Measurements from ENCODE around the gene CSN2. TPM values are rescaled to one million over a fixed set of nuclear protein-coding genes. Genes with fewer than 3 reads are reported as not detected.

Gene CSN2
- total RNA-seq, 1 donor from 2014 or later: not detected

GRCh38 chr4:69974631-69975030 lies 9.1 kb upstream of the CSN2 start:
- Histone ChIP-seq H3K4me3 (no peak overlapping the region), H3K27ac (no peak overlapping the region), H3K36me3 (no peaks in the 10 kb centered on the region), H3K27me3 (ENCODE audit: low read depth) (no peaks in the 10 kb centered on the region), H3K4me1 (no peaks in the 10 kb centered on the region), H3K9me3 (no peaks in the 10 kb centered on the region)
- ATAC-seq: no peak
- TF ChIP-seq, protein P1, sequence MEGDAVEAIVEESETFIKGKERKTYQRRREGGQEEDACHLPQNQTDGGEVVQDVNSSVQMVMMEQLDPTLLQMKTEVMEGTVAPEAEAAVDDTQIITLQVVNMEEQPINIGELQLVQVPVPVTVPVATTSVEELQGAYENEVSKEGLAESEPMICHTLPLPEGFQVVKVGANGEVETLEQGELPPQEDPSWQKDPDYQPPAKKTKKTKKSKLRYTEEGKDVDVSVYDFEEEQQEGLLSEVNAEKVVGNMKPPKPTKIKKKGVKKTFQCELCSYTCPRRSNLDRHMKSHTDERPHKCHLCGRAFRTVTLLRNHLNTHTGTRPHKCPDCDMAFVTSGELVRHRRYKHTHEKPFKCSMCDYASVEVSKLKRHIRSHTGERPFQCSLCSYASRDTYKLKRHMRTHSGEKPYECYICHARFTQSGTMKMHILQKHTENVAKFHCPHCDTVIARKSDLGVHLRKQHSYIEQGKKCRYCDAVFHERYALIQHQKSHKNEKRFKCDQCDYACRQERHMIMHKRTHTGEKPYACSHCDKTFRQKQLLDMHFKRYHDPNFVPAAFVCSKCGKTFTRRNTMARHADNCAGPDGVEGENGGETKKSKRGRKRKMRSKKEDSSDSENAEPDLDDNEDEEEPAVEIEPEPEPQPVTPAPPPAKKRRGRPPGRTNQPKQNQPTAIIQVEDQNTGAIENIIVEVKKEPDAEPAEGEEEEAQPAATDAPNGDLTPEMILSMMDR (IDR thresholded peaks at IDR 0.05): no peak
- intact Hi-C loops (cut with DNase I): no loop called here
- no peak for DNase-seq

- Histone ChIP-seq H3K36me3 (no peaks in the 10 kb centered on the region), H3K9me3 (no peaks in the 10 kb centered on the region), H3K27me3 (ENCODE audit: low read depth) (no peaks in the 10 kb centered on the region), H3K4me3 (no peak overlapping the region), H3K4me1 (no peaks in the 10 kb centered on the region), H3K27ac (no peak overlapping the region)
- DNase-seq: no peak
- TF ChIP-seq, protein P1 (IDR thresholded peaks at IDR 0.05): no peak
- intact Hi-C loops (cut with DNase I): no loop called here
- no peak for ATAC-seq
Measured at GRCh38 chr4:69970071-69970470, 4.5 kb upstream of the CSN2 start.

- H3K36me3 ChIP-seq: no peaks in the 10 kb centered on the region
- H3K4me3 ChIP-seq: no peak overlapping the region
- no peak overlapping the region for H3K27ac ChIP-seq
- TF ChIP-seq, protein P1 (IDR thresholded peaks at IDR 0.05): no peak
- no peaks in the 10 kb centered on the region for H3K9me3 ChIP-seq
- no peaks in the 10 kb centered on the region for H3K27me3 ChIP-seq (ENCODE audit: low read depth)
- DNase-seq (no peak), ATAC-seq (no peak)
- no peaks in the 10 kb centered on the region for H3K4me1 ChIP-seq
- intact Hi-C loops (cut with DNase I): no loop called here
Measured at GRCh38 chr4:69957209-69957608, 8.3 kb downstream of the CSN2 start.

GRCh38 chr4:69951602-69952001 lies 13.9 kb downstream of the CSN2 start:
- TF ChIP-seq, protein P1 (IDR thresholded peaks at IDR 0.05): no peak
- no peak for ATAC-seq

DNA sequence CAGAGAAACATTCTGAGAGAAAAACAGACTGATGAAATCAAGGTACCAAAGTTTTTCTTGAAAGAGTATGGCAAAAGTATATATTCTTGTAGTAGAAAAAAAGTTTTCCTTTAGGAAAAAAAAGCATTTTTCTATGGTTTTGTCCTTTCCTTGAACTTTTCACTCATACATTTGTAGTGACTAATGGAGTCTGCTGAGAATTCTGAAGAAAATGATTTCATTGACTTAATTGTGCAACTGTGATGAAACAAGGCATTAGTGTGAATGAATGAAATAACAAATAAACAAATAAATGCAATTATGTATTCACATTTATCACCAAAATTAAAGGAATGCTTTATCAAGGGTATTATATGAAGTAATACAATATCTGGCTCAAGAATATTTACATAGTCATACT lies 29.0 kb downstream of the CSN2 start:
- intact Hi-C loops (cut with DNase I): no loop called here
- Histone ChIP-seq H3K4me3 (no peak overlapping the region), H3K36me3 (no peaks in the 10 kb centered on the region), H3K27ac (no peak overlapping the region), H3K27me3 (ENCODE audit: low read depth) (no peaks in the 10 kb centered on the region), H3K4me1 (no peaks in the 10 kb centered on the region), H3K9me3 (no peaks in the 10 kb centered on the region)
- TF ChIP-seq, protein P1 (IDR thresholded peaks at IDR 0.05): no peak
- ATAC-seq (no peak), DNase-seq (no peak)

More at GRCh38 chr4:69951602-69952001, 13.9 kb downstream of the CSN2 start:
- no peak overlapping the region for H3K27ac ChIP-seq
- H3K4me3 ChIP-seq: no peak overlapping the region
- DNase-seq: no peak
- intact Hi-C loops (cut with DNase I): no loop called here
- H3K4me1 ChIP-seq: no peaks in the 10 kb centered on the region
- no peaks in the 10 kb centered on the region for H3K27me3 ChIP-seq (ENCODE audit: low read depth)
- H3K9me3 ChIP-seq: no peaks in the 10 kb centered on the region
- H3K36me3 ChIP-seq: no peaks in the 10 kb centered on the region

DNA sequence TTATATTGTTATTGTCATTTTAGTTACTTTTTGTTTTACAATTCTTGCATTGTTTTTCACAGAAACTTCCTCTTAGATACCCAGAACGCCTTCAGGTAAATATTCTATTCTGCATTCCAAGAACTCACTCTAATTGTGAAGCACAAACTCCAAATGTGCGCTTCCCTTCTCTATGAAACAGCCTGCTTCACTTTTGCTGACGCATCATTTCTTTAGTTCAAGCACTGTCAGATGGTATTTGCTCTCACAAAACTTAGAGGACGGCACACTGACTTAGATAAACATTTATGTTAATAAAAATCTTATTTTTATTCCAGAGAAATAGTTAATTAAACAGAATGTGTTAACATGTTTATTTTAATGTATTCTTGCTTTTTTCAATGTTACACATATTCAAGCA lies 31.4 kb downstream of the CSN2 start:
- Histone ChIP-seq H3K9me3 (no peaks in the 10 kb centered on the region), H3K27ac (no peak overlapping the region), H3K36me3 (no peaks in the 10 kb centered on the region), H3K4me1 (no peaks in the 10 kb centered on the region), H3K27me3 (ENCODE audit: low read depth) (no peaks in the 10 kb centered on the region), H3K4me3 (no peak overlapping the region)
- TF ChIP-seq, protein P1 (IDR thresholded peaks at IDR 0.05): no peak
- ATAC-seq (no peak), DNase-seq (no peak)
- intact Hi-C loops (cut with DNase I): no loop called here

Data from lower lobe of right lung (tissue), 2 donors.